ENCODE data around the gene MRPL37. TPM values are rescaled to one million over a fixed set of nuclear protein-coding genes. Genes with fewer than 3 reads are reported as not detected.

The MRPL37 gene
- total RNA-seq, 1 experiment from 2014 or later, result 138 TPM

- H3K36me3 ChIP-seq (ENCODE audit: control insufficient read depth, insufficient read depth, low read length), result no peaks in the 10 kb centered on the region
- H3K27ac ChIP-seq (ENCODE audit: low read length), result no peak overlapping the region
- POLR2A ChIA-PET, result no interaction called here
- DNase-seq (ENCODE audit: low read depth, low spot score), result no peak
- BruUV-seq (replicated peaks), result no TSS peak
- no peaks in the 10 kb centered on the region for H3K27me3 ChIP-seq (ENCODE audit: control insufficient read depth, insufficient read depth, low read length)
- intact Hi-C loops (cut with micrococcal nuclease; ENCODE audit: unreplicated experiment) (no loop called here), in situ Hi-C loops (cut with HindIII; ENCODE audit: low pct_unique_long_range_greater_than_20kb, low sequenced_read_pairs) (no loop called here)
- no peak overlapping the region for H3K4me3 ChIP-seq (ENCODE audit: low read depth in 2 of 2, low read length in 2 of 2)
- no peak for ATAC-seq
- no peak for TF ChIP-seq POLR2AphosphoS5 (IDR thresholded peaks at IDR 0.05; ENCODE audit: low read depth, low read length)
- TF ChIP-seq SIN3A (IDR thresholded peaks at IDR 0.05; ENCODE audit: borderline replicate concordance, insufficient read depth, low read depth, low read length), result no peak
- no peak for TF ChIP-seq REST (IDR thresholded peaks at IDR 0.05; ENCODE audit: insufficient read depth in 1 of 2, low read depth in 2 of 2, low read length in 1 of 2)
- no peak for TF ChIP-seq TCF7L2 (IDR thresholded peaks at IDR 0.05; ENCODE audit: low read depth, low read length)
- TF ChIP-seq, protein P1, sequence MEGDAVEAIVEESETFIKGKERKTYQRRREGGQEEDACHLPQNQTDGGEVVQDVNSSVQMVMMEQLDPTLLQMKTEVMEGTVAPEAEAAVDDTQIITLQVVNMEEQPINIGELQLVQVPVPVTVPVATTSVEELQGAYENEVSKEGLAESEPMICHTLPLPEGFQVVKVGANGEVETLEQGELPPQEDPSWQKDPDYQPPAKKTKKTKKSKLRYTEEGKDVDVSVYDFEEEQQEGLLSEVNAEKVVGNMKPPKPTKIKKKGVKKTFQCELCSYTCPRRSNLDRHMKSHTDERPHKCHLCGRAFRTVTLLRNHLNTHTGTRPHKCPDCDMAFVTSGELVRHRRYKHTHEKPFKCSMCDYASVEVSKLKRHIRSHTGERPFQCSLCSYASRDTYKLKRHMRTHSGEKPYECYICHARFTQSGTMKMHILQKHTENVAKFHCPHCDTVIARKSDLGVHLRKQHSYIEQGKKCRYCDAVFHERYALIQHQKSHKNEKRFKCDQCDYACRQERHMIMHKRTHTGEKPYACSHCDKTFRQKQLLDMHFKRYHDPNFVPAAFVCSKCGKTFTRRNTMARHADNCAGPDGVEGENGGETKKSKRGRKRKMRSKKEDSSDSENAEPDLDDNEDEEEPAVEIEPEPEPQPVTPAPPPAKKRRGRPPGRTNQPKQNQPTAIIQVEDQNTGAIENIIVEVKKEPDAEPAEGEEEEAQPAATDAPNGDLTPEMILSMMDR (IDR thresholded peaks at IDR 0.05), result no peak
- CTCF ChIA-PET, result no interaction called here
- H3K9me3 ChIP-seq (ENCODE audit: control insufficient read depth, insufficient read depth, low read depth, low read length), result no peaks in the 10 kb centered on the region
- no peaks in the 10 kb centered on the region for H3K4me1 ChIP-seq (ENCODE audit: control insufficient read depth, insufficient read depth, low read length)
These were observed 43.1 kb downstream of the MRPL37 start for GRCh38 chr1:54243022-54243421.

DNA sequence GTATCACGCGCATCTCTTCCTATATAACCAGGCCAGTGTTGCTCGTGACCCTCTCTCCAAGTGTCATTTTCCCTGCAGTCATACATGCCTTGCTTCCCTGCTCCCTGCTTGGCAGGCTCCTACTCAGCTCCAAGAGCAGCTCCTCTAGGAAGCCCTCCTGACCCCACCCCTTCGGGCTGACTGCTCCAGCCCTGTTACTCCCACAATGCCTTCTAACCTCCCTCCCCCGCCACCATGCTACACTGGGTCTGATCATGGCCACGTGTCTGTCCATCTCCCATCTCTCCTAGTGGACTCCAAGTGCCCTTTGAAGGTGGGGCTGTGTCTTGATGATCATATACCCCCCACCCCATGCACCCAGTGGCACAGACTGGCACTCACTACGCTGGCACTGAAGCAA, 44.7 kb downstream of the MRPL37 start:
- intact Hi-C loops (cut with micrococcal nuclease; ENCODE audit: unreplicated experiment) (no loop called here), in situ Hi-C loops (cut with HindIII; ENCODE audit: low pct_unique_long_range_greater_than_20kb, low sequenced_read_pairs) (no loop called here)
- peaks cover 4% of the 10 kb centered on the region for H3K4me1 ChIP-seq (ENCODE audit: control insufficient read depth, insufficient read depth, low read length)
- H3K4me3 ChIP-seq (ENCODE audit: low read depth in 2 of 2, low read length in 2 of 2), result no peak overlapping the region
- no peak overlapping the region for H3K27ac ChIP-seq (ENCODE audit: low read length)
- BruUV-seq (replicated peaks), result no TSS peak
- no peaks in the 10 kb centered on the region for H3K27me3 ChIP-seq (ENCODE audit: control insufficient read depth, insufficient read depth, low read length)
- POLR2A ChIA-PET, result no interaction called here
- DNase-seq (ENCODE audit: low read depth, low spot score) (no peak), ATAC-seq (no peak)
- TF ChIP-seq POLR2AphosphoS5 (IDR thresholded peaks at IDR 0.05; ENCODE audit: low read depth, low read length) (no peak), REST (IDR thresholded peaks at IDR 0.05; ENCODE audit: insufficient read depth in 1 of 2, low read depth in 2 of 2, low read length in 1 of 2) (no peak), SIN3A (IDR thresholded peaks at IDR 0.05; ENCODE audit: borderline replicate concordance, insufficient read depth, low read depth, low read length) (no peak), TCF7L2 (IDR thresholded peaks at IDR 0.05; ENCODE audit: low read depth, low read length) (no peak)
- TF ChIP-seq, protein P1 (IDR thresholded peaks at IDR 0.05), result no peak
- CTCF ChIA-PET, result no interaction called here
- H3K9me3 ChIP-seq (ENCODE audit: control insufficient read depth, insufficient read depth, low read depth, low read length), result no peaks in the 10 kb centered on the region
- no peaks in the 10 kb centered on the region for H3K36me3 ChIP-seq (ENCODE audit: control insufficient read depth, insufficient read depth, low read length)

All from Panc1 (cell line).